Endothelial cell (in vitro differentiated cells): Measurements from ENCODE around the gene CLDN7. TPM values are rescaled to one million over a fixed set of nuclear protein-coding genes. Genes with fewer than 3 reads are reported as not detected.

Experiments used
- DNase-seq: peaks from one replicate; pipeline ENCODE4 v3.0.0; 2021; ENCODE audit warnings: low spot score
- H3K27ac Mint-ChIP-seq: one replicate; pipeline ENCODE4 v1.8.0; 2021; ENCODE audit warnings: mixed read lengths, inconsistent platforms; ENCODE audit not compliant: unreplicated experiment
- H3K27me3 Mint-ChIP-seq: one replicate; pipeline ENCODE4 v1.8.0; 2021; ENCODE audit warnings: mild to moderate bottlenecking, moderate library complexity, mixed read lengths, inconsistent platforms; ENCODE audit not compliant: unreplicated experiment
- H3K36me3 Mint-ChIP-seq: one replicate; pipeline ENCODE4 v1.8.0; 2021; ENCODE audit warnings: mild to moderate bottlenecking, low read depth, mixed read lengths, inconsistent platforms; ENCODE audit not compliant: unreplicated experiment
- H3K4me1 Mint-ChIP-seq: one replicate; pipeline ENCODE4 v1.8.0; 2021; ENCODE audit warnings: mild to moderate bottlenecking, mixed read lengths, inconsistent platforms; ENCODE audit not compliant: unreplicated experiment
- H3K4me3 Mint-ChIP-seq: one replicate; pipeline ENCODE4 v1.8.0; 2021; ENCODE audit warnings: mild to moderate bottlenecking, mixed read lengths, inconsistent platforms; ENCODE audit not compliant: unreplicated experiment
- H3K9me3 Mint-ChIP-seq: one replicate; pipeline ENCODE4 v1.8.0; 2021; ENCODE audit warnings: mixed read lengths, inconsistent platforms; ENCODE audit not compliant: unreplicated experiment
- total RNA-seq: library from RNA; stranded (reverse); fragmentation: NEBNext Ultra II Directional; extraction: Animal tissue kit (Norgen Biotek cat#: 25700); gene quantifications from one replicate; pipeline ENCODE4 v1.2.1, GENCODE V29; 2021; ENCODE audit not compliant: unreplicated experiment
- TF ChIP-seq, protein P1 (sequence below): fragments of 200-600 bp; sonication (generic); IDR thresholded peaks from one replicate; pipeline ENCODE4 v1.5.0; 2021; ENCODE audit warnings: antibody characterized with exemption; ENCODE audit not compliant: unreplicated experiment

CLDN7 gene
- total RNA-seq, 1 donor from 2014 or later = 65.7 TPM

DNA sequence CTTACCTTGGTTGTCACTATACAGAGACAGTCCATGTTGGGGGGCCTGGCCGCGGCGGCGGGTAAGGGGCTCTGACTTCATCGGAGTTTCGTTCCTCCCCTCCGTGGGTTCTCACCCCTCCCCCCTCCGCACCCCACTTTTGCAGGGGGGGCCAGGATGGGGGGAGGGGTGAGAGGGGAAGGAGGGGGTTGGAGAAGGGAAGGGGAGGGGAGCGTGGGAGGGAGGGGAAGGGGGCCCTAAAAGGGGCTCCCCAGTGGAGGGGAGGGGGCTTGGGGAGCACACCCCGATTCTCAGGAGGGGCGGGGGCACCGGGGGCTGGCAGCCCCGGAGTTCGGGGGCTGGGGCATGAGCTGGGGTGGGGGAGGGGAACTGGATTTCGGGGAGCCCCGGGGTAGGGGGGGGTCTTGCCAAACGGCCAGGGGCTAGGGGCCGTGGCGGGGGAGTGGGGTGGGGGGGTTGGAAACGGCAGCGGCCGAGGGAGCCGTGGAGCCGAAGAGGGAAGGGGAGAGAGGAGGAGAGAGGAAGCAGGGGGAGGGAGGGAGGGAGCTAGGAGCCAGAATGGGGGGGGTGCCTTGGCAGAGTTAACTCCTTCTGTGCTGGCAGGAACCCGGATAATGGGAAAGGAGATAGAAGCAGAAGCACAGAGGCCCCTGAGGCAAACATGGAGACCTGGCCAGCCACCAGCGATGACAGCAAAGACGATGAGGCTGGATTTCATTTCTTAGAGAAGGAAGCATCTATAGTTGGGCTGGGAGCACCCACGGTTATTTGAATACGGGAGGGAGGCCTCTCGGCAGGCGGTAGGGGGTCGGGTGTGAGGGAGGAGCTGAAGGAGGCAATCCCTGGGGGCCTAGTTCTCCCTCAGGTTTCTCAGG lies 44.9 kb downstream of the CLDN7 start:
- Mint-ChIP-seq H3K36me3 (peaks cover 17% of the 10 kb centered on the region), H3K4me1 (peaks cover 62% of the 10 kb centered on the region), H3K4me3 (peak overlapping the region; percentile 91), H3K27ac (peak overlapping the region; percentile 92), H3K9me3 (no peaks in the 10 kb centered on the region), H3K27me3 (peaks cover 47% of the 10 kb centered on the region)
- peak; percentile 67 for DNase-seq
- TF ChIP-seq, protein P1, sequence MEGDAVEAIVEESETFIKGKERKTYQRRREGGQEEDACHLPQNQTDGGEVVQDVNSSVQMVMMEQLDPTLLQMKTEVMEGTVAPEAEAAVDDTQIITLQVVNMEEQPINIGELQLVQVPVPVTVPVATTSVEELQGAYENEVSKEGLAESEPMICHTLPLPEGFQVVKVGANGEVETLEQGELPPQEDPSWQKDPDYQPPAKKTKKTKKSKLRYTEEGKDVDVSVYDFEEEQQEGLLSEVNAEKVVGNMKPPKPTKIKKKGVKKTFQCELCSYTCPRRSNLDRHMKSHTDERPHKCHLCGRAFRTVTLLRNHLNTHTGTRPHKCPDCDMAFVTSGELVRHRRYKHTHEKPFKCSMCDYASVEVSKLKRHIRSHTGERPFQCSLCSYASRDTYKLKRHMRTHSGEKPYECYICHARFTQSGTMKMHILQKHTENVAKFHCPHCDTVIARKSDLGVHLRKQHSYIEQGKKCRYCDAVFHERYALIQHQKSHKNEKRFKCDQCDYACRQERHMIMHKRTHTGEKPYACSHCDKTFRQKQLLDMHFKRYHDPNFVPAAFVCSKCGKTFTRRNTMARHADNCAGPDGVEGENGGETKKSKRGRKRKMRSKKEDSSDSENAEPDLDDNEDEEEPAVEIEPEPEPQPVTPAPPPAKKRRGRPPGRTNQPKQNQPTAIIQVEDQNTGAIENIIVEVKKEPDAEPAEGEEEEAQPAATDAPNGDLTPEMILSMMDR = no peak

DNA sequence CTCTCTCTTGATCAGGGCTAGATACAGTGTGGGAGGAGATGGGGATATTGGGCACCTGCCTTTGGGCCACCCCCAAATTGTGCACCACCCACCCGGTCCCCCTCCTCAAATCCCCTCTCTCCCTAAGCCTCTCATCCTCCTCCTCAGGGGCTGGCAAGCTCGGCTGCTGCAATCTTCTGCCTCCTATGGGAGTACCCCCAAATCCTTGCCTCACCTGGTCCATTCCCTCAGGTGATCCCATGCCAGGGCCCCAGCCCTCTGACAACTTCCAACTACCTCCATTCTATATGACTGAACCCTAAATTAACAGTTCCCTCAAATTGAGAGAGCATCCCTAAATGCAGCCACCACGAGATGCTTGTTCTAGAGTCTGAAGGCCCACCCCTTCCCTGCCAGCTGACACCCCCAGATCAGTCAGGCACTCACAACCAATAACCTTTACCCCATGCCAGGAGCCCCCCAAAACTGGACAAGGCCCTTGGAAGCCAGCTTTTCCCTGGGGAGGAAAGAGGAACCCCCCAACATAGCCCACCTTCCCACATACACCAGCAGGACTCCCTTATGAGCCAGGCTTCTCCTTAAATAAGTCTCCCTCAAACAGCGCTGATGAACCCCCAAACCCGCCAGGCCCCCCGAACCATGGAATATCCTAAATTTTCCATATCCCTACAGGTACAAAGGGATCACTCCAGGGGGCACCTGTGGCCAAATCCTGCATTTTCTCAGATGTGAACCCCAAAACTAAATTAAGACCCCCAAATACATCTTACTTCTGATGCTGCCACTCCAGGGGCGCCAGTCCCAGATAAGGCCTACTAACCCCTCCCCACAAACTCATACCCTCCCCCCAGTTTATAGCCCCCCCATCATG lies 45.8 kb downstream of the CLDN7 start:
- TF ChIP-seq, protein P1 = no peak
- H3K27me3 Mint-ChIP-seq = peaks cover 42% of the 10 kb centered on the region
- H3K4me3 Mint-ChIP-seq = peak overlapping the region; percentile 91
- H3K4me1 Mint-ChIP-seq = peaks cover 68% of the 10 kb centered on the region
- H3K9me3 Mint-ChIP-seq = no peaks in the 10 kb centered on the region
- no peak for DNase-seq
- H3K36me3 Mint-ChIP-seq = peaks cover 12% of the 10 kb centered on the region
- H3K27ac Mint-ChIP-seq = peak overlapping the region; percentile 86

DNA sequence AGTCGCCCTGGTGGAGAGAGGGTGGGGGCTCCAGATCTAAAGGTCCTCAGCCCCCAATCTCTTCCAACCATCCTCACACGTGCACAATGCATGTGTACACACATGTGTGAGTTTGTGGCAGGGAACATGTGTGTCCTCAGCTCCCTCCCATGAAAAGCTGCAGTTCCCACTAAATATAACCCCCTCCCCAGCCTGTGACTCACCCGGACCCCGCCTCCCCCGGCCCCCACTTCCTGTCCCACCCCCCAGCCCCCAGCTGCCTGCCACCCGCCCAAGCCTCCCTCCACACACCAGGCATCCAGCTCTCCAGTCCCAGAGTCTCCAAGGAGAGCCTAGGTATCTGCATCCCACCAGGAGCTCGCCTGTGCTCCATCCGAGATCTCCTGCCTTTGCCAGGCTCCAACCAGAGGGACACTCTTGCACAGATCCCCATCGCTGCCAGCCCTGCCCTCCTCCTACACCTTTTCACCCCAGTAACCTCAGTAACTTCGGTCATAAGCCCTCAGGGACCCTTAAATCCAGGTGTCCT lies 46.6 kb downstream of the CLDN7 start:
- Mint-ChIP-seq H3K4me3 (peak overlapping the region; percentile 92), H3K4me1 (peaks cover 61% of the 10 kb centered on the region), H3K27me3 (peaks cover 39% of the 10 kb centered on the region), H3K27ac (peak overlapping the region; percentile 100), H3K36me3 (peaks cover 8% of the 10 kb centered on the region), H3K9me3 (no peaks in the 10 kb centered on the region)
- no peak for DNase-seq
- TF ChIP-seq, protein P1 = no peak

DNA sequence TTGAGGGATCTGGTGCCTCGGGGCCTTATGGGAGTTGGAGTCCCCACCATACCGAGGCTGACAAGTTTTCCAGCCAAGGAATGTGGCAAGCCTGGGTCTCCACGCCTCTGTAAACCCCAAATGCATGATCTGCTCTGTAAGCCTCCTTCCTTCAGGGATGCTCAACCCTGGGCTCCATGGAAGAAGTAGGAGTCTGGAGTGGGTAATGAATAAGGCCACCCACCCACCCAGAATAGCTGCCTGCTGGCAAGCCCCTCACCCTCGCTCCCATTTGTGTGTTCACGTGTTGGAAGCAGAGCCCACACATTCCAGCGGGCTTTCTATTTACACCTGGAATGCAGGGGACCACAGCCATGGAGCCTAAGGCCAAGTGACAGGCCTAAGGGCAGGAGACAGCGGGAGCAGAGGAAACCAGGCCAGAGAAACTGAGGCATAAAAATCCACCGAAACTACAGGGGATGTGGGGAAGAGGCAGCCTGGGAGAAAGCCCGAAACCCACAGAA lies 47.1 kb downstream of the CLDN7 start:
- H3K4me3 Mint-ChIP-seq = peak overlapping the region; percentile 92
- H3K36me3 Mint-ChIP-seq = peaks cover 8% of the 10 kb centered on the region
- peak overlapping the region; percentile 100 for H3K27ac Mint-ChIP-seq
- TF ChIP-seq, protein P1 = no peak
- DNase-seq = no peak
- H3K9me3 Mint-ChIP-seq = no peaks in the 10 kb centered on the region
- peaks cover 57% of the 10 kb centered on the region for H3K4me1 Mint-ChIP-seq
- peaks cover 34% of the 10 kb centered on the region for H3K27me3 Mint-ChIP-seq
